Measurements from ENCODE around the gene SFTA2. TPM values are rescaled to one million over a fixed set of nuclear protein-coding genes. Genes with fewer than 3 reads are reported as not detected.
"Not testable (repeated sequence)": the region's sequence is repeated elsewhere in the genome, so short reads cannot be mapped to it uniquely, and the experiment has no call there.

The SFTA2 gene
- total RNA-seq, 1 donor from 2014 or later: not detected

DNA sequence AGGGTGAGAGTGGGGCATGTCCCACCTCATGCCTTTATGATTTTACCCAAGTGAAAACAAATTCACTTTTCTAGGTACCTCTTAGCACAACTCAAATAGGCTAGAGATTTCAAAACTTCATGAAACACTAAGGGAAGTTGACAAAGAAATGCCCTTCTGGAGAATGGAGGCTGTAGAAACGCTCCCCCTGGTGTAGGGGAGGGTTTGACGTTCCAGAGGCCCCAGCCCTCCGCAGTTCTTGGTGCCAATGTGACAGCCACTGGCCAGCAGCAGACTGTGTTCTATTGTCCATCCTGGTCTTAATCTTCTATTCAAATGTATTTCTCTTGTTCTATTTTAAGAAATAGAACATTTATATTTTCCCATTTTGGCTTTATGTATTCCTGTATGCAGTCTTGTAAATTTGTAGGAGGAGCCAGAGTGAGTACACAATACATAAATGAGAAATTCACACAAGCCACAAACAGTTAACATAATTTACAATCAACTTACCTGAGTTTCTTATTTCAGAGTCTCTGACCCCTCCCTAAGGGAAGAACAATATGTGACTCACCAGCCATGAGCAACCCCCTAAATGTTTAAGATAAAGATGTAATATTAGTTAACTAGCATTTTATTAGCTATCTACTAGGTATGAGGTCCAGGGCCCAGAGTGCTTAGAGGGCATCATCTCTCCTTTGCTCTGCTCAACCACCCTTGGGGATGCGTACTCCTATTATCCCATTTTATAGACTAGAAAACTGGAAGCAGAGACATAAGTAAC, 42.7 kb upstream of the SFTA2 start:
- no peaks in the 10 kb centered on the region for H4K20me1 ChIP-seq (ENCODE audit: low read depth)

DNA sequence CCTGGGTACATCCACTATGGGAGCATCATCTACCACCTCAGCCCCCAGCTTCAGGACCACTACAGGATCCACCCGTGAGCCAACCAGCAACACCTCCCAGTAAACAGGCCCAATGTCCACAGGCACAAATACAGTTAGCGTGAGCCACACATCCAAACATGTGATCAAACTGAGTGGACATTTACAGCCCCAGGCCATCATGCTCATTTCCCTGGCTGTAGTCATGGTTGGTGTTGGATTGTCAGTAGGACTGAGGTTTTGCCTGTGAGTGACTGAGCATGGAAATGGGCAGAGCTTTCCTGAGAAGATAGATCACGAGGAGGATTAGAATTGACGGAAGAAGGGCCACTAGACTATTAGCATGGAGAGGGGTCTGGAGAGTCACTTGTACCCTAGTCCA, 40.8 kb upstream of the SFTA2 start:
- no peak overlapping the region for H3K4me2 ChIP-seq
- H3K4me3 ChIP-seq: no peak overlapping the region
- Mint-ChIP-seq H3K4me3 (no peak overlapping the region), H3K27ac (no peak overlapping the region), H3K36me3 (no peaks in the 10 kb centered on the region), H3K9me3 (no peaks in the 10 kb centered on the region), H3K27me3 (ENCODE audit: insufficient read depth, low read depth) (peaks cover 5% of the 10 kb centered on the region), H3K4me1 (no peaks in the 10 kb centered on the region)
- TF ChIP-seq, protein P1, sequence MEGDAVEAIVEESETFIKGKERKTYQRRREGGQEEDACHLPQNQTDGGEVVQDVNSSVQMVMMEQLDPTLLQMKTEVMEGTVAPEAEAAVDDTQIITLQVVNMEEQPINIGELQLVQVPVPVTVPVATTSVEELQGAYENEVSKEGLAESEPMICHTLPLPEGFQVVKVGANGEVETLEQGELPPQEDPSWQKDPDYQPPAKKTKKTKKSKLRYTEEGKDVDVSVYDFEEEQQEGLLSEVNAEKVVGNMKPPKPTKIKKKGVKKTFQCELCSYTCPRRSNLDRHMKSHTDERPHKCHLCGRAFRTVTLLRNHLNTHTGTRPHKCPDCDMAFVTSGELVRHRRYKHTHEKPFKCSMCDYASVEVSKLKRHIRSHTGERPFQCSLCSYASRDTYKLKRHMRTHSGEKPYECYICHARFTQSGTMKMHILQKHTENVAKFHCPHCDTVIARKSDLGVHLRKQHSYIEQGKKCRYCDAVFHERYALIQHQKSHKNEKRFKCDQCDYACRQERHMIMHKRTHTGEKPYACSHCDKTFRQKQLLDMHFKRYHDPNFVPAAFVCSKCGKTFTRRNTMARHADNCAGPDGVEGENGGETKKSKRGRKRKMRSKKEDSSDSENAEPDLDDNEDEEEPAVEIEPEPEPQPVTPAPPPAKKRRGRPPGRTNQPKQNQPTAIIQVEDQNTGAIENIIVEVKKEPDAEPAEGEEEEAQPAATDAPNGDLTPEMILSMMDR (IDR thresholded peaks at IDR 0.05): no peak
- no peak for TF ChIP-seq EZH2 (IDR thresholded peaks at IDR 0.05)
- no peak for TF ChIP-seq EZH2phosphoT487 (IDR thresholded peaks at IDR 0.05)
- no peak overlapping the region for H3K27ac ChIP-seq
- H3K4me1 ChIP-seq: no peaks in the 10 kb centered on the region
- no peaks in the 10 kb centered on the region for H3K36me3 ChIP-seq
- H4K20me1 ChIP-seq (ENCODE audit: low read depth): no peaks in the 10 kb centered on the region
- no peak for DNase-seq (ENCODE audit: low spot score)
- no peaks in the 10 kb centered on the region for H3F3A ChIP-seq (ENCODE audit: low read depth)
- no peaks in the 10 kb centered on the region for H3K79me2 ChIP-seq (ENCODE audit: low read depth)
- H2AFZ ChIP-seq (replicated peaks): no peak overlapping the region
- H3K9ac ChIP-seq: no peak overlapping the region
- no peaks in the 10 kb centered on the region for H3K9me3 ChIP-seq (ENCODE audit: low read depth)
- H3K27me3 ChIP-seq: no peaks in the 10 kb centered on the region

More for the DNA sequence above, 42.7 kb upstream of the SFTA2 start:
- Histone ChIP-seq H3K27me3 (no peaks in the 10 kb centered on the region), H2AFZ (replicated peaks) (no peak overlapping the region), H3K36me3 (no peaks in the 10 kb centered on the region), H3K9me3 (ENCODE audit: low read depth) (no peaks in the 10 kb centered on the region), H3K27ac (no peak overlapping the region), H3K4me3 (no peak overlapping the region), H3K4me1 (no peaks in the 10 kb centered on the region), H3F3A (ENCODE audit: low read depth) (no peaks in the 10 kb centered on the region), H3K4me2 (no peak overlapping the region), H3K9ac (no peak overlapping the region), H3K79me2 (ENCODE audit: low read depth) (no peaks in the 10 kb centered on the region)
- no peak overlapping the region for H3K4me3 Mint-ChIP-seq
- H3K4me1 Mint-ChIP-seq: no peaks in the 10 kb centered on the region
- H3K9me3 Mint-ChIP-seq: no peaks in the 10 kb centered on the region
- DNase-seq (ENCODE audit: low spot score): peak; percentile 12
- no peak overlapping the region for H3K27ac Mint-ChIP-seq
- peaks cover 5% of the 10 kb centered on the region for H3K27me3 Mint-ChIP-seq (ENCODE audit: insufficient read depth, low read depth)
- TF ChIP-seq EZH2phosphoT487 (IDR thresholded peaks at IDR 0.05) (no peak), EZH2 (IDR thresholded peaks at IDR 0.05) (no peak)
- TF ChIP-seq, protein P1 (IDR thresholded peaks at IDR 0.05): no peak
- no peaks in the 10 kb centered on the region for H3K36me3 Mint-ChIP-seq

DNA sequence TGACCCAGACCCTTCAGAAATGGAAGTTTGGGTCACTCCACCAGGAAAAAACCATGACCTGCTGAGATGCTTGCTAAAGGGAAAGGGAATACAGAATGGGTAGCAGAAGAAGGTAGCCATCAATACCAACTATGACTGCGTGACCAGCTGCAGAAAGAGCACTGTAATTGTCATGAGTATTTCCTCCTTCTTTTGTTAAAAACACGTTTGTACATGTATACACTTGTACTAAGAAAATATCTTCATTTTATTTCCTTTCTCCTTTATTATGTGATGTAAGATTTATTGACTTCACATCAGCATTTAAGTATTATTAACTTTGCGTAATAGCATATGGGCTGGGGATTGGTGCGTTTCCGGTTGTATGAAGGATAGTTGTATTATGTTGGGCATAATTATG, 39.0 kb upstream of the SFTA2 start:
- DNase-seq (ENCODE audit: low spot score): no peak
- Histone ChIP-seq H3K4me2 (no peak overlapping the region), H3F3A (ENCODE audit: low read depth) (no peaks in the 10 kb centered on the region), H2AFZ (replicated peaks) (no peak overlapping the region), H3K27me3 (no peaks in the 10 kb centered on the region), H3K9me3 (ENCODE audit: low read depth) (no peaks in the 10 kb centered on the region), H4K20me1 (ENCODE audit: low read depth) (no peaks in the 10 kb centered on the region), H3K27ac (no peak overlapping the region), H3K36me3 (no peaks in the 10 kb centered on the region), H3K4me1 (no peaks in the 10 kb centered on the region), H3K79me2 (ENCODE audit: low read depth) (no peaks in the 10 kb centered on the region), H3K9ac (no peak overlapping the region), H3K4me3 (no peak overlapping the region)
- Mint-ChIP-seq H3K4me1 (no peaks in the 10 kb centered on the region), H3K9me3 (peaks cover 2% of the 10 kb centered on the region), H3K4me3 (no peak overlapping the region), H3K27ac (no peak overlapping the region), H3K27me3 (ENCODE audit: insufficient read depth, low read depth) (peaks cover 3% of the 10 kb centered on the region), H3K36me3 (no peaks in the 10 kb centered on the region)
- TF ChIP-seq EZH2 (IDR thresholded peaks at IDR 0.05): no peak
- TF ChIP-seq, protein P1 (IDR thresholded peaks at IDR 0.05): no peak
- no peak for TF ChIP-seq EZH2phosphoT487 (IDR thresholded peaks at IDR 0.05)

DNA sequence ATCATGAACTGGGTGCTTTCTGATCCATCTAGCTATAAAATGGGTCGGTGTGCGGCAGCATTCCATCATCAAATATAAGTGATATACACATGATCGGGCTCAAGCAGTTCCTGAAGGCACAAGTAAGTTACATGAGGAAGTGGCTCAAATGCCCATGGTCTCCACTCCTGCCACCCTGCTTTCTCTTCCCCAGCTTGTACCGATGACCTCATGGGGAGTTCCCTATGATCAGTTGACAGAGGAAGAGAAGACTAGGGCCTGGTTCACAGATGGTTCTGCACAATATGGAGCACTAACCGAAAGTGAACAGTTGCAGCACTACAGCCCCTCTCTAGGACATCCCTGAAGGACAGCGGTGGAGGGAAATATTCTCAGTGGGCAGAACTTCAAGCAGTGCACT, 37.2 kb upstream of the SFTA2 start:
- not testable (repeated sequence) for H3K9me3 ChIP-seq (ENCODE audit: low read depth); H3K36me3 Mint-ChIP-seq; H2AFZ ChIP-seq (replicated peaks); H3K9me3 Mint-ChIP-seq; H3K4me1 Mint-ChIP-seq; H3F3A ChIP-seq (ENCODE audit: low read depth); H3K36me3 ChIP-seq; H3K4me1 ChIP-seq; DNase-seq (ENCODE audit: low spot score); H3K27ac Mint-ChIP-seq; H3K27me3 Mint-ChIP-seq (ENCODE audit: insufficient read depth, low read depth); H3K4me3 Mint-ChIP-seq; H3K9ac ChIP-seq; H3K27ac ChIP-seq; H4K20me1 ChIP-seq (ENCODE audit: low read depth); H3K4me2 ChIP-seq; H3K79me2 ChIP-seq (ENCODE audit: low read depth); H3K4me3 ChIP-seq; H3K27me3 ChIP-seq
